HepG2 (cell line): ENCODE data around the gene IDUA. TPM values are rescaled to one million over a fixed set of nuclear protein-coding genes. Genes with fewer than 3 reads are reported as not detected.
A peak's percentile ranks its signal among the peaks of the same experiment; 100 is the strongest.

Source experiments
- ATF5 ChIP-seq: sonication (generic); formaldehyde crosslinking; IDR thresholded peaks from 2 replicates; pipeline ENCODE4 v1.4.0; 2020; ENCODE audit warnings: mild to moderate bottlenecking, low read depth, missing genetic modification reagents
- ATRX ChIP-seq: sonication (generic); formaldehyde crosslinking; IDR thresholded peaks from 2 replicates; pipeline ENCODE4 v1.4.0; 2020; ENCODE audit warnings: missing genetic modification reagents, borderline replicate concordance
- MAZ ChIP-seq, 2 experiments: sonication (generic) in 1 of 2; formaldehyde crosslinking in 1 of 2; IDR thresholded peaks; 2 replicates each; pipeline versions ENCODE4 v1.5.0 to v1.6.1; 2012 to 2020; ENCODE audit warnings: low read depth in 2 of 2, mild to moderate bottlenecking in 2 of 2, borderline replicate concordance in 1 of 2, improper control_type of control experiment in 1 of 2, low read length in 1 of 2, missing genetic modification reagents in 1 of 2, moderate library complexity in 1 of 2
- MIXL1 ChIP-seq: IDR thresholded peaks from 2 replicates; pipeline ENCODE4 v1.6.1; 2016
- SP2 ChIP-seq: sonication (generic); formaldehyde crosslinking; IDR thresholded peaks from 2 replicates; pipeline ENCODE4 v1.5.1; 2020; ENCODE audit warnings: mild to moderate bottlenecking, missing genetic modification reagents
- TAF1 ChIP-seq: sonication (generic); formaldehyde crosslinking; IDR thresholded peaks from 2 replicates; pipeline ENCODE4 v1.4.0; 2020; ENCODE audit warnings: missing genetic modification reagents
- ZNF207 ChIP-seq: fragments of 450-650 bp; IDR thresholded peaks from 2 replicates; pipeline ENCODE4 v1.6.1; 2016; ENCODE audit warnings: antibody characterized with exemption, borderline replicate concordance
- ZNF687 ChIP-seq: sonication (generic); formaldehyde crosslinking; IDR thresholded peaks from 2 replicates; pipeline ENCODE4 v1.5.1; 2020; ENCODE audit warnings: mild to moderate bottlenecking, missing genetic modification reagents, moderate library complexity
- ZNF777 ChIP-seq: sonication (generic); formaldehyde crosslinking; IDR thresholded peaks from 2 replicates; pipeline ENCODE4 v1.4.0; 2020; ENCODE audit warnings: missing genetic modification reagents
- polyA plus RNA-seq, 8 experiments: library from polyadenylated mRNA; depleted of rRNA in 3 of 8; stranded (reverse) in 7 of 8; unstranded in 1 of 8; fragments of >200 nt; fragmentation: Illumina TruSeq in 4 of 8; extraction: Trizol in 4 of 8; gene quantifications; 2 replicates each; pipeline versions ENCODE4 v1.2.1 to v1.2.3, GENCODE V29; 2011 to 2016; ENCODE audit warnings: low read depth in 4 of 8, missing spikeins in 1 of 8, mixed read lengths in 1 of 8; ENCODE audit not compliant: insufficient read depth in 1 of 8
- total RNA-seq, 5 experiments: library from RNA; depleted of rRNA; stranded (reverse); fragments of >200 nt; fragmentation: Illumina TruSeq; extraction: Trizol; gene quantifications; 2 replicates each; pipeline ENCODE4 v1.2.3, GENCODE V29; 2016; ENCODE audit warnings: low read depth in 1 of 5

IDUA gene
- total and polyA plus RNA-seq, 2 of the 13 experiments (the other 11 are each of a cell fraction or from before 2014, with no cell fraction given), result 0.77 to 1.0 TPM

GRCh38 chr4:1011022-1011665 is 24.3 kb downstream of the IDUA start, which contains the start of gene FGFRL1 (continued):
- TF ChIP-seq ZNF687 (CRISPR knock-in tag) (peak; percentile 6; the same call in 1 of the 2 replicates), ZNF207 (no peak), MIXL1 (CRISPR knock-in tag) (no peak), ATF5 (CRISPR knock-in tag) (no peak), ATRX (no peak), ZNF777 (CRISPR knock-in tag) (peak; percentile 66), SP2 (CRISPR knock-in tag) (peak; percentile 59), MAZ (IDR thresholded peaks at IDR 0.05; ENCODE audit: borderline replicate concordance, low read depth, low read length) (peak; percentile 54; the same call in 1 of the 2 replicates), MAZ (CRISPR knock-in tag; IDR thresholded peaks at IDR 0.05; ENCODE audit: low read depth) (no peak), TAF1 (peak; percentile 25; the same call in 1 of the 2 replicates)
